OCI-LY7 (cell line): ENCODE data around the gene WDR37. TPM values are rescaled to one million over a fixed set of nuclear protein-coding genes. Genes with fewer than 3 reads are reported as not detected.

Source experiments
- BruUV-seq: library from RNA; stranded (reverse); fragments of 400-500 nt; replicated peaks from 2 replicates; lab custom pipeline; 2021; lab: Mats Ljungman, UMichigan
- CTCF ChIA-PET: fragments of 300-600 bp; sonication (Branson Sonifier 250); formaldehyde crosslinking; loops from one replicate; lab custom pipeline; 2022; ENCODE audit warnings: antibody characterized with exemption; ENCODE audit not compliant: unreplicated experiment; lab: Charles Lee
- POLR2A ChIA-PET: fragments of 300-600 bp; sonication (Branson Sonifier 250); formaldehyde crosslinking; loops from one replicate; lab custom pipeline; 2022; ENCODE audit warnings: antibody characterized with exemption; lab: Charles Lee
- DNase-seq: peaks from one replicate; pipeline ENCODE4 v3.0.0-alpha.2; 2015; ENCODE audit warnings: low spot score
- H2AFZ ChIP-seq: fragments of 200-600 bp; sonication (generic), shearing (Covaris generic); 2 replicates; pipeline ENCODE4 v1.6.1; 2014; ENCODE audit warnings: mild to moderate bottlenecking, antibody characterized with exemption, low read length, moderate library complexity
- H3K27ac ChIP-seq: fragments of 200-600 bp; sonication (generic); 2 replicates; pipeline ENCODE4 v1.5.1; 2014; ENCODE audit warnings: mixed run types, low read depth, mild to moderate bottlenecking, moderate library complexity, low read length, inconsistent platforms; ENCODE audit not compliant: poor library complexity, severe bottlenecking
- H3K36me3 ChIP-seq: fragments of 200-600 bp; sonication (generic); 2 replicates; pipeline ENCODE4 v1.6.1; 2014; ENCODE audit warnings: mild to moderate bottlenecking, antibody characterized with exemption, low read length, moderate library complexity, mixed read lengths; ENCODE audit not compliant: insufficient read depth
- H3K4me1 ChIP-seq: fragments of 200-600 bp; sonication (generic); 2 replicates; pipeline ENCODE4 v1.5.1; 2014; ENCODE audit warnings: mild to moderate bottlenecking, low read length; ENCODE audit not compliant: insufficient read depth, poor library complexity, severe bottlenecking
- H3K4me2 ChIP-seq: fragments of 200-600 bp; sonication (generic); 2 replicates; pipeline ENCODE4 v1.6.1; 2014; ENCODE audit warnings: mild to moderate bottlenecking, low read length
- H3K4me3 ChIP-seq: fragments of 200-600 bp; sonication (generic); 2 replicates; pipeline ENCODE4 v1.5.1; 2014; ENCODE audit warnings: mild to moderate bottlenecking, low read depth, low read length; ENCODE audit not compliant: poor library complexity, severe bottlenecking
- H3K79me2 ChIP-seq: fragments of 200-600 bp; sonication (generic); 2 replicates; pipeline ENCODE4 v1.6.1; 2016; ENCODE audit warnings: low read depth, mild to moderate bottlenecking, low read length, moderate library complexity, mixed read lengths; ENCODE audit not compliant: insufficient read depth
- H3K9me2 ChIP-seq: fragments of 200-600 bp; sonication (generic); 2 replicates; pipeline ENCODE4 v1.6.1; 2016; ENCODE audit warnings: mild to moderate bottlenecking, low read length, mixed read lengths; ENCODE audit not compliant: insufficient read depth
- H3K9me3 ChIP-seq: fragments of 200-600 bp; sonication (generic); 2 replicates; pipeline ENCODE4 v1.6.1; 2014; ENCODE audit warnings: mild to moderate bottlenecking, mixed run types, low read length, mixed read lengths
- H4K20me1 ChIP-seq: fragments of 200-600 bp; sonication (generic); 2 replicates; pipeline ENCODE4 v1.6.1; 2014; ENCODE audit warnings: mild to moderate bottlenecking, antibody characterized with exemption, low read length, moderate library complexity, mixed read lengths; ENCODE audit not compliant: insufficient read depth
- CTCF ChIP-seq: fragments of 200-600 bp; sonication (generic); conservative IDR thresholded peaks from 2 replicates; pipeline ENCODE4 v1.5.1; 2014; ENCODE audit warnings: mild to moderate bottlenecking, antibody characterized with exemption, low read length, moderate library complexity, mixed read lengths
- EZH2phosphoT487 ChIP-seq: fragments of 200-600 bp; sonication (generic); IDR thresholded peaks from 2 replicates; pipeline ENCODE4 v1.6.1; 2018; ENCODE audit warnings: low read depth, borderline replicate concordance, mild to moderate bottlenecking, mixed run types, antibody characterized with exemption, low read length, moderate library complexity, mixed read lengths
- intact Hi-C: fragments of 100-400 bp; cut with micrococcal nuclease; formaldehyde crosslinking; loops from one replicate; pipeline ENCODE4 v1.10.0; 2022; ENCODE audit not compliant: unreplicated experiment
- total RNA-seq, 2 experiments: library from RNA; depleted of rRNA in 1 of 2; stranded (reverse); fragments of >200 nt in 1 of 2; shearing (Covaris generic) in 1 of 2; gene quantifications; 2 replicates each; pipeline ENCODE4 v1.2.3, GENCODE V29; 2014 to 2022

WDR37 gene
- total RNA-seq, 2 experiments from 2014 or later: 9.7 to 18.9 TPM

GRCh38 chr10:1010703-1011102 is 45.5 kb upstream of the WDR37 start:
- Histone ChIP-seq H3K4me1 (no peaks in the 10 kb centered on the region), H3K9me3 (no peaks in the 10 kb centered on the region), H3K9me2 (no peaks in the 10 kb centered on the region), H3K79me2 (no peaks in the 10 kb centered on the region), H2AFZ (no peak overlapping the region), H4K20me1 (no peaks in the 10 kb centered on the region), H3K36me3 (peaks cover 98% of the 10 kb centered on the region), H3K27ac (no peak overlapping the region), H3K4me2 (no peak overlapping the region), H3K4me3 (no peak overlapping the region)
- POLR2A ChIA-PET: no interaction called here
- TF ChIP-seq EZH2phosphoT487 (no peak), CTCF (no peak)
- no TSS peak for BruUV-seq
- CTCF ChIA-PET: no interaction called here
- no peak for DNase-seq
- intact Hi-C loops: no loop called here

- Histone ChIP-seq H3K9me2 (no peaks in the 10 kb centered on the region), H3K27ac (no peak overlapping the region), H3K4me3 (no peak overlapping the region), H3K4me1 (no peaks in the 10 kb centered on the region), H2AFZ (no peak overlapping the region), H3K79me2 (no peaks in the 10 kb centered on the region), H4K20me1 (no peaks in the 10 kb centered on the region), H3K9me3 (no peaks in the 10 kb centered on the region), H3K4me2 (no peak overlapping the region), H3K36me3 (peaks cover 98% of the 10 kb centered on the region)
- no TSS peak for BruUV-seq
- TF ChIP-seq EZH2phosphoT487 (no peak), CTCF (no peak)
- no peak for DNase-seq
- intact Hi-C loops: no loop called here
- POLR2A ChIA-PET: interaction anchor here (0.7 kb wide), 1 partner anchor 10 kb away, joined by 3 read pairs; no protein-coding TSS in a partner anchor
- CTCF ChIA-PET: no interaction called here
Observed at GRCh38 chr10:1011696-1012095, 44.5 kb upstream of the WDR37 start.

GRCh38 chr10:1015688-1016087 is 40.5 kb upstream of the WDR37 start:
- Histone ChIP-seq H4K20me1 (no peaks in the 10 kb centered on the region), H3K4me1 (no peaks in the 10 kb centered on the region), H3K27ac (no peak overlapping the region), H3K4me3 (no peak overlapping the region), H3K9me2 (no peaks in the 10 kb centered on the region), H3K9me3 (no peaks in the 10 kb centered on the region), H3K36me3 (peaks cover 94% of the 10 kb centered on the region), H2AFZ (no peak overlapping the region), H3K79me2 (no peaks in the 10 kb centered on the region), H3K4me2 (no peak overlapping the region)
- ChIA-PET POLR2A (no interaction called here), CTCF (no interaction called here)
- intact Hi-C loops: no loop called here
- TF ChIP-seq CTCF (no peak), EZH2phosphoT487 (no peak)
- DNase-seq: no peak
- BruUV-seq: no TSS peak
